GM12864 (cell line): ENCODE measurements around the gene P2RX4.
"Not testable (repeated sequence)": the region's sequence is repeated elsewhere in the genome, so short reads cannot be mapped to it uniquely, and the experiment has no call there.

ENCODE experiments used
- DNase-seq: peaks from one replicate; pipeline ENCODE4 v3.0.0-alpha.2; 2011; ENCODE audit warnings: low read depth
- H3K4me3 ChIP-seq: 2 replicates; pipeline ENCODE4 v1.5.1; 2011; ENCODE audit warnings: mild to moderate bottlenecking, low read depth, low read length, control low read depth
- TF ChIP-seq, protein P1 (sequence below): IDR thresholded peaks from 2 replicates; pipeline ENCODE4 v1.5.1; 2011; ENCODE audit warnings: low read depth, mild to moderate bottlenecking, moderate library complexity, low read length, control low read depth, inconsistent platforms; ENCODE audit errors: missing control alignments

P2RX4 gene

DNA sequence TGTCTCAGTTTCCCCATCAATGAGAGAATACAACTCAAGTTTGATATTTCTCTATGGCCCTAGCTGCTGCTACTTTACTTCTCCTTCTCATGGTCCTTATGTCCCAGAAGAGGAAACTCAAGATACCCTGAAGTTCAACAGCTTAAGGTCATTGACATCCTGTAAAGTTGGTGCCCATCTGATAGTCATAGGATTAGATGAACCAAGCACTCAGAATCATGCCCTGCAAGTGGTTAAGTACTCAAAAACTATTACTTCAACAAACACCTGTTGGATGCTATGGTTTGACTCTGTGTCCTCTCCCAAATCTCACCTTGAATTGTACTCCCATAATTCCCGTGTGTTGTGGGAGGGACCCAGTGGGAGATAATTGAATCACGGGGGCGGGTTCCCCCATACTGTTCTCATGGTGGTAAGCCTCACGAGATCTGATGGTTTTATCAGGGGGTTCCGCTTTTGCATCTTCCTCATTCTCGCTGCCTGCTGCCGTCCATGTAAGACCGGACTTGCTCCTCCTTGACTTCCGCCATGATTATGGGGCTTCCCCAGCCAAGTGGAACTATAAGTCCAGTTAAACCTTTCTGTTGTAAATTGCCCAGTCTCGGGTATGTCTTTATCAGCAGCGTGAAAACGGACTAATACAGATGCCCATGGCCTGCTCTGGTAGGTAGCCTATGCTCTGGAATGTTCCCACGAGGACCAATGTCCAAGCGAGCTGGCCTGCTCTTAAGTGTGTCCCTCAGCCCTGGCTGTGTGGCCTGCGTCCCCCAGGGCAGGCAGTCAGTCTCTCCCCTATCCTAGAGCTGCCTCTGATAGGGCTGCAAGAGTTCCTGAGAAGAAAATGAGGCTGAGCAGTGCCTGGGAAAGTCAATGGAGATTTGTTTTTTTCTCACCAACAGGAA, 68.5 kb downstream of the P2RX4 start:
- no peak overlapping the region for H3K4me3 ChIP-seq
- TF ChIP-seq, protein P1, sequence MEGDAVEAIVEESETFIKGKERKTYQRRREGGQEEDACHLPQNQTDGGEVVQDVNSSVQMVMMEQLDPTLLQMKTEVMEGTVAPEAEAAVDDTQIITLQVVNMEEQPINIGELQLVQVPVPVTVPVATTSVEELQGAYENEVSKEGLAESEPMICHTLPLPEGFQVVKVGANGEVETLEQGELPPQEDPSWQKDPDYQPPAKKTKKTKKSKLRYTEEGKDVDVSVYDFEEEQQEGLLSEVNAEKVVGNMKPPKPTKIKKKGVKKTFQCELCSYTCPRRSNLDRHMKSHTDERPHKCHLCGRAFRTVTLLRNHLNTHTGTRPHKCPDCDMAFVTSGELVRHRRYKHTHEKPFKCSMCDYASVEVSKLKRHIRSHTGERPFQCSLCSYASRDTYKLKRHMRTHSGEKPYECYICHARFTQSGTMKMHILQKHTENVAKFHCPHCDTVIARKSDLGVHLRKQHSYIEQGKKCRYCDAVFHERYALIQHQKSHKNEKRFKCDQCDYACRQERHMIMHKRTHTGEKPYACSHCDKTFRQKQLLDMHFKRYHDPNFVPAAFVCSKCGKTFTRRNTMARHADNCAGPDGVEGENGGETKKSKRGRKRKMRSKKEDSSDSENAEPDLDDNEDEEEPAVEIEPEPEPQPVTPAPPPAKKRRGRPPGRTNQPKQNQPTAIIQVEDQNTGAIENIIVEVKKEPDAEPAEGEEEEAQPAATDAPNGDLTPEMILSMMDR: no peak
- DNase-seq: no peak

DNA sequence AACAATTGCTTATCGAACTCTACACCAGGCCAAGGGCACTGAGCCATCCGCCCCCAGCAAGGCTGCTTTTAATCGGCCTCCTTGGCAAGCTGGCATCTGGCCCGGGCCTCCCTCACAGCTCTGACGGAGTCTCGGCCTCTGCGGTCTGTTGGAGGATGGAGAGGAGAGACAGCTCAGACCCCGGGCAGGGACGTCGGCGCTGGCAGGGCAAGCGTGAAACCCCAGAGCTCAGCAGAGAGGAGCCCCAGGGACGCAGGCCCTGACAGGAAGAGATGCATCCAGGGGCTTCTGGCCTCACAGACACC, 69.1 kb downstream of the P2RX4 start:
- TF ChIP-seq, protein P1: no peak
- no peak for DNase-seq
- no peak overlapping the region for H3K4me3 ChIP-seq

DNA sequence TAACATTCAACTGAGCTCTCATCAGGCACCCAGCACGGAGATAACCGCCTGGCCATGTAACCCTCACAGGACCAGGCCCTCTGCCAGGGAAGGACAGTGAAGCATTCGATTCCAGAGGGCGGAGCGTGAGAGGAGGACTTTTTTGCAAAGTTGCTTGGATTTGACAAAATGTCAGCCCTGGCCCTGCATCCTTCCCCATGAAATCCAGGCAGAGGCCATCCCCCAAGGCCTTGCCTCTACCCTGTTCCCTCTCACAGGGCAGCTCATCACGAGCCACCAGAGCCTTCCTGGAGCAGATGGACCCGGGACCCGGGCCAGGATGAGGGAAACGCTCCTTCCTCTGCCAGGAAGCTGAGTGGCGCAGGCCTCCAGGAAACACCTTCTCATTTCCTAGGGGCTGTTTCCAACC, 69.6 kb downstream of the P2RX4 start:
- no peak overlapping the region for H3K4me3 ChIP-seq
- no peak for DNase-seq
- TF ChIP-seq, protein P1: no peak

DNA sequence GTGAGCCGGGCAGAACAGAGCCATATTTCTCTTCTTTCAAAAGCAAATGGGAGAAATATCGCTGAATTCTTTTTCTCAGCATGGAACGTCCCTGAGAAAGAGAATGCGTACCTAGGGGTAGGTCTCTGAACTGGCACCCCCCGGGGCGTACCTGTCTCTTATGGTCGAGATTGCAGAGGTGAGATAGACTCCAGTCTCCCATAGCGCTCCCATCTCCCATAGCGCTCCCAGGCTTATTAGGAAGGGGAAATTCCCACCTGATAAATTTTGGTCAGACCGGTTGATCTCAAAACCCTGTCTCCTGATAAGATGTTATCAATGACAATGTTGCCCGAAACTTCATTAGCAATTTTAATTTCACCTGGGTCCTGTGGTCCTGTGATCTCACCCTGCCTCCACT, 70.6 kb downstream of the P2RX4 start:
- not testable (repeated sequence) for DNase-seq, H3K4me3 ChIP-seq

DNA sequence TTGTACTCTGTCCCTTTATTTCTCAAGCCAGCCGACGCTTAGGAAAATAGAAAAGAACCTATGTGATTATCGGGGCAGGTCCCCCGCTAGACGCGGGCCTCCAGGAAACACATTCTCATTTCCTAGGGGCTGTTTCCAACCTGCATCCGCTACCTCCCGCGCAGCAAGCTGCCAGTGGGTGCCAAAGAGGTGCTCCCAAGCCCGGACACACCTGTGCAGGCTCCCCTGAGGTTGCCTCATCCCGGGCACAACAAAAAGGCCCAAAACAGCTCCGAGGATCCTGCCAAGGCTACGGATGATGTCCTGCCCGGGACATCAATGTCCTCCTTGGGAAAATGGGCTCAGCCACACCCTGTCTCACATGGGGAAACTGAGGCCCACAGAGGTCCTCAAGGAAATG, 71.2 kb downstream of the P2RX4 start:
- DNase-seq, H3K4me3 ChIP-seq: not testable (repeated sequence)

DNA sequence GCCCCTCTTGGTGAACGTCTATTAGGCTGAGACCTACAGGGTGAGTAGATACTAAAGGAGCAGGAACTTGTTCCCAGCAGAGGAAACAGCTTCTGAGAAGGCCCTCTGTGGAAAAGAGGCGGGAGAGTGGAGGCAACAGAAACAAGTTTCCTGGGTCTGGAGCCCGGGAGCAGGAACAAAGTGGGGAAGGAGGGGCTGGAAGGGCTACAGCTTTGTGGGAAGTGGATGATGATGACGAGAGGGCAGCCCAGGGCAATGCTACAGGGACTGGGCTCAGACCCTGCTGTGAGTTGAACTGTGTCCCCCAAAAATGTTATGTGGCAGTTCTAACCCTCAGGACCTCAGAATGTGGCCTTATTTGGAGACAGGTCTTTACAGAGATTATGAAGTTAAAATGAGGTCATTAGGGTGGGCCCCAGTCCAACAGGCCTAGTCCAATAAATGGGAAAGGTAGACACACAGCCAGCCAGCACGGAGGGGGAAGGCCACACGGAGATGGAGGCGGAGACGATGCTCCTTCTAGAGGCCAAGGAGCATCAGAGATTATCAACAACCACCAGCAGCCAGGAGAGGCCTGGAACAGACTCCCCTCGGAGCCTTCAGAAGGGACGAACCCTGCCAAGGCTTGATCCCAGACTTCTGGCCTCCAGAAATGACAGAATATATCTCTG, 72.3 kb downstream of the P2RX4 start:
- no peak overlapping the region for H3K4me3 ChIP-seq
- TF ChIP-seq, protein P1: no peak
- no peak for DNase-seq

DNA sequence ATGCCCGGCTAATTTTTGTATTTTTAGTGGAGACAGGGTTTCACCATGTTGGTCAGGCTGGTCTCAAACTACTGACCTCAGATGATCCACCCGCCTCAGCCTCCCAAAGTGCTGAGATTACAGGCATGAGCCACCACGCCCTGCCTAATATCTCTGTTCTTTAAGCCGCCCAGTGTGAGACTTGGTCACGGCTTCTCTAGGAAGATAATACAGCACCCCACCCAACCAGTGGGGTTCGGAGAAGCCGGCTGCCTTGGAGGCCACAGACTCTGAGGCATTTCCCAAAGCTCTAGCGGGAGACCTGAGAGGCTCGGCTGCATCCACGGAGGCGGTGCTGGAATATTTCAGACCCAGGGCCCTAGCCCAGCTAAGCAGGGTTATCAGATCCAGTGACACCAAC, 73.0 kb downstream of the P2RX4 start:
- DNase-seq, H3K4me3 ChIP-seq: not testable (repeated sequence)

DNA sequence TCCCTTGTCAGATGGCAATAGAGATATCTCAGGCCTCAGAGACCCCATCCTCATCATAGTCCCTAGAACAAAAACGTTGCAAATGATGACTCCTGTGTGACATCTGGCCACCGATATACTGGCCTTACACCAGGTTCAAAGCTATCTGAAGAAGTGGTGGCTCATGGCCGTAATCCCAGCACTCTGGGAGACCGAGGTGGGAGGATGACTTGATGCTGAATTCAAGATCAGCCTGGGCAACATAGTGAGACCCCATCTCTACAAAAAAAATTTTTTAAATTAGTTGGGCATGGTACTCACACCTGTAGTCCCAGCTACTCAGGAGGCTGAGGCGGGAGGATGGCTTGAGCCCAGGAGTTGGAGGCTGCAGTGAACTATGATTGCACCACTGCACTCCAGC, 73.5 kb downstream of the P2RX4 start:
- H3K4me3 ChIP-seq: no peak overlapping the region
- TF ChIP-seq, protein P1: no peak
- DNase-seq: no peak
